IMR-90 (cell line): Measurements from ENCODE around the gene YBX1. TPM values are rescaled to one million over a fixed set of nuclear protein-coding genes. Genes with fewer than 3 reads are reported as not detected.

ENCODE experiments used
- CEBPB ChIP-seq: IDR thresholded peaks from 2 replicates; pipeline ENCODE4 v1.6.1; 2012; ENCODE audit warnings: low read depth, low read length, improper control_type of control experiment
- CTCF ChIP-seq: conservative IDR thresholded peaks from 2 replicates; pipeline ENCODE4 v1.5.1; 2012; ENCODE audit warnings: mild to moderate bottlenecking, low read depth, low read length, improper control_type of control experiment
- MAFK ChIP-seq: IDR thresholded peaks from 2 replicates; pipeline ENCODE4 v1.6.1; 2012; ENCODE audit warnings: low read depth, low read length, improper control_type of control experiment
- SMC3 ChIP-seq: fragments of 150-350 bp; IDR thresholded peaks from 2 replicates; pipeline ENCODE4 v1.6.1; 2016; ENCODE audit warnings: low read depth, mild to moderate bottlenecking, antibody characterized with exemption, low read length, moderate library complexity
- USF2 ChIP-seq: fragments of 150-350 bp; IDR thresholded peaks from 2 replicates; pipeline ENCODE4 v1.6.1; 2017; ENCODE audit warnings: mild to moderate bottlenecking, antibody characterized with exemption, low read length, low read depth
- polyA plus RNA-seq, 3 experiments: library from polyadenylated mRNA; depleted of rRNA; stranded (reverse); fragments of >200 nt; gene quantifications; 2 replicates each; pipeline ENCODE4 v1.2.3, GENCODE V29; 2012; ENCODE audit warnings: low replicate concordance in 1 of 3
- total RNA-seq: library from RNA; depleted of rRNA; stranded (reverse); fragments of >200 nt; gene quantifications from 2 replicates; pipeline ENCODE4 v1.2.3, GENCODE V29; 2012

The YBX1 gene
- total and polyA plus RNA-seq, 2 of the 4 experiments (the other 2 are of a cell fraction): 605 to 843 TPM

GRCh38 chr1:42639116-42639515 is 43.1 kb upstream of the YBX1 start (continued):
- TF ChIP-seq CTCF (no peak), CEBPB (no peak), MAFK (no peak), SMC3 (no peak), USF2 (no peak)
